ENCODE data around the gene NPPA. TPM values are rescaled to one million over a fixed set of nuclear protein-coding genes. Genes with fewer than 3 reads are reported as not detected.

Gene NPPA
- total and polyA plus RNA-seq, 9 of the 15 experiments (the other 6 are each of a cell fraction or from before 2014, with no cell fraction given), result not detected

GRCh38 chr1:11842154-11843041 is 5.2 kb downstream of the NPPA start (continued):
- TF ChIP-seq, protein P1, sequence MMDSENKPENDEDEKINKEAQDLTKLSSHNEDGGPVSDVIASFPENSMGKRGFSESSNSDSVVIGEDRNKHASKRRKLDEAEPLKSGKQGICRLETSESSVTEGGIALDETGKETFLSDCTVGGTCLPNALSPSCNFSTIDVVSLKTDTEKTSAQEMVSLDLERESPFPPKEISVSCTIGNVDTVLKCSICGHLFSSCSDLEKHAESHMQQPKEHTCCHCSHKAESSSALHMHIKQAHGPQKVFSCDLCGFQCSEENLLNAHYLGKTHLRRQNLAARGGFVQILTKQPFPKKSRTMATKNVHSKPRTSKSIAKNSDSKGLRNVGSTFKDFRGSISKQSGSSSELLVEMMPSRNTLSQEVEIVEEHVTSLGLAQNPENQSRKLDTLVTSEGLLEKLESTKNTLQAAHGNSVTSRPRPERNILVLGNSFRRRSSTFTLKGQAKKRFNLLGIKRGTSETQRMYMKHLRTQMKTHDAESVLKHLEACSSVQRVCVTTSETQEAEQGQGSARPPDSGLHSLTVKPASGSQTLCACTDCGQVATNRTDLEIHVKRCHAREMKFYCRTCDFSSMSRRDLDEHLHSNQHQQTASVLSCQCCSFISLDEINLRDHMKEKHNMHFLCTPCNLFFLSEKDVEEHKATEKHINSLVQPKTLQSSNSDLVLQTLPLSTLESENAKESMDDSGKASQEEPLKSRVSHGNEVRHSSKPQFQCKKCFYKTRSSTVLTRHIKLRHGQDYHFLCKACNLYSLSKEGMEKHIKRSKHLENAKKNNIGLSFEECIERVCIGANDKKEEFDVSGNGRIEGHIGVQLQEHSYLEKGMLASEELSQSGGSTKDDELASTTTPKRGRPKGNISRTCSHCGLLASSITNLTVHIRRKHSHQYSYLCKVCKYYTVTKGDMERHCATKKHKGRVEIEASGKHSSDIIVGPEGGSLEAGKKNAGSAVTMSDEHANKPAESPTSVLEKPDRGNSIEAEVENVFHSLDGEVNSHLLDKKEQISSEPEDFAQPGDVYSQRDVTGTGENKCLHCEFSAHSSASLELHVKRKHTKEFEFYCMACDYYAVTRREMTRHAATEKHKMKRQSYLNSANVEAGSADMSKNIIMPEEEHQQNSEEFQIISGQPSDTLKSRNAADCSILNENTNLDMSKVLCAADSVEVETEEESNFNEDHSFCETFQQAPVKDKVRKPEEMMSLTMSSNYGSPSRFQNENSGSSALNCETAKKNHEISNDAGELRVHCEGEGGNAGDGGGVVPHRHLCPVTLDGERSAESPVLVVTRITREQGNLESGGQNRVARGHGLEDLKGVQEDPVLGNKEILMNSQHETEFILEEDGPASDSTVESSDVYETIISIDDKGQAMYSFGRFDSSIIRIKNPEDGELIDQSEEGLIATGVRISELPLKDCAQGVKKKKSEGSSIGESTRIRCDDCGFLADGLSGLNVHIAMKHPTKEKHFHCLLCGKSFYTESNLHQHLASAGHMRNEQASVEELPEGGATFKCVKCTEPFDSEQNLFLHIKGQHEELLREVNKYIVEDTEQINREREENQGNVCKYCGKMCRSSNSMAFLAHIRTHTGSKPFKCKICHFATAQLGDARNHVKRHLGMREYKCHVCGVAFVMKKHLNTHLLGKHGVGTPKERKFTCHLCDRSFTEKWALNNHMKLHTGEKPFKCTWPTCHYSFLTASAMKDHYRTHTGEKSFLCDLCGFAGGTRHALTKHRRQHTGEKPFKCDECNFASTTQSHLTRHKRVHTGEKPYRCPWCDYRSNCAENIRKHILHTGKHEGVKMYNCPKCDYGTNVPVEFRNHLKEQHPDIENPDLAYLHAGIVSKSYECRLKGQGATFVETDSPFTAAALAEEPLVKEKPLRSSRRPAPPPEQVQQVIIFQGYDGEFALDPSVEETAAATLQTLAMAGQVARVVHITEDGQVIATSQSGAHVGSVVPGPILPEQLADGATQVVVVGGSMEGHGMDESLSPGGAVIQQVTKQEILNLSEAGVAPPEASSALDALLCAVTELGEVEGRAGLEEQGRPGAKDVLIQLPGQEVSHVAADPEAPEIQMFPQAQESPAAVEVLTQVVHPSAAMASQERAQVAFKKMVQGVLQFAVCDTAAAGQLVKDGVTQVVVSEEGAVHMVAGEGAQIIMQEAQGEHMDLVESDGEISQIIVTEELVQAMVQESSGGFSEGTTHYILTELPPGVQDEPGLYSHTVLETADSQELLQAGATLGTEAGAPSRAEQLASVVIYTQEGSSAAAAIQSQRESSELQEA (IDR thresholded peaks at IDR 0.05; ENCODE audit: low read depth), result 0 out of 2 replicates have a peak, but pooled peaks have one; percentile 13
- TF ChIP-seq MCM7 (IDR thresholded peaks at IDR 0.05) (no peak), PTTG1 (tag; IDR thresholded peaks at IDR 0.05; ENCODE audit: low read depth) (0 out of 2 replicates have a peak, but pooled peaks have one; percentile 4), CHD4 (IDR thresholded peaks at IDR 0.05; ENCODE audit: insufficient read depth, insufficient replicate concordance, low read depth, low read length, poor library complexity, severe bottlenecking) (no peak), ZNF318 (IDR thresholded peaks at IDR 0.05; ENCODE audit: borderline replicate concordance in 1 of 2, low read depth in 1 of 2) (peak in 1 of 2 experiments; percentile 82; a peak in 2 of 4 replicates), ZNF76 (CRISPR knock-in tag; IDR thresholded peaks at IDR 0.05; ENCODE audit: borderline replicate concordance) (no peak), HNRNPUL1 (IDR thresholded peaks at IDR 0.05; ENCODE audit: low read length) (no peak), RAD21 (CRISPR knock-in tag; conservative IDR thresholded peaks at IDR 0.05 in 1 of 2, IDR thresholded peaks at IDR 0.05 in 1 of 2) (peak in 1 of 2 experiments; percentile 26; a peak in 2 of 4 replicates), TEAD2 (tag; IDR thresholded peaks at IDR 0.05) (no peak)

Measured in K562 (cell line).